GM21619 (cell line): ENCODE measurements around the gene NNAT.

ENCODE experiments used
- ATAC-seq: cut with Tn5 transposase; IDR thresholded peaks from one replicate; pipeline ENCODE4 v1.9.1; 2021; ENCODE audit not compliant: unreplicated experiment

Gene NNAT

DNA sequence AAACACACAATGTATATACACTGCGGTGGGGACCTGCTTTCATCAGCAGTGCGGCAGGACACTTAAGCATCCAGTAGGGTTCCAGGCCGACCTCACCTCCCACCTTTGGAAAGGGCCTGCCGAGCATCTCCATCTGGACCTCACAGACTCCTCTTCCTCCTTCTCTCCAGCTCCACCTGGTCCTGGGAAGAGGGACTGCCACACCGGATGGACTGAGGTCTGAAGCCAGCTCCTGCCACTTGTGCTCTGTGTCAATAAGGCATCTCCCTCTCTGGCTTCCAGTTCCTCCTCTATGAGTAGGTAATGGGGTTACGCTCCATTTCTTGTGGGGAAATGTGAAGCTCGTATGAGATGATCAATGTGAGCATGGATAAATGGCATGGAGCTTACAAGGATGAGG, 19.1 kb upstream of the NNAT start:
- ATAC-seq = no peak

DNA sequence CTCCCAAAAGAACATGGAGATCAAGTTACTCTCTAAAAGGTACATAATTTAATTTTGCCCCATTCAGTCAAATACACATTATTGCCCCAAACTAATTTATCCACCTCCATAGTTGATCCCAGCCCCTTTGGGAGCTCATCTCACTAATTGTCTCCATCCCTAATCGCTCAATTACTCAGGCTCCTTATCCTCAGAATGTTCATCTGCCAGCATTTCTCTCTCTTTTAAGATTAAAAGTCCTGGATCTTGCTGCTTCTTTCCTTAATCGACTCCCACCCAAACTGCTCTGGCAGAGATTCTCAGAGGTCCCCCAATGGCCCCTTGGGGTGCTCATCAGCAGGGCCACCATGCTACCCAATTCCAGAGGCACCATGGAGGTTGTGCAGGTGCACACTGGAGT, 18.4 kb upstream of the NNAT start:
- no peak for ATAC-seq

DNA sequence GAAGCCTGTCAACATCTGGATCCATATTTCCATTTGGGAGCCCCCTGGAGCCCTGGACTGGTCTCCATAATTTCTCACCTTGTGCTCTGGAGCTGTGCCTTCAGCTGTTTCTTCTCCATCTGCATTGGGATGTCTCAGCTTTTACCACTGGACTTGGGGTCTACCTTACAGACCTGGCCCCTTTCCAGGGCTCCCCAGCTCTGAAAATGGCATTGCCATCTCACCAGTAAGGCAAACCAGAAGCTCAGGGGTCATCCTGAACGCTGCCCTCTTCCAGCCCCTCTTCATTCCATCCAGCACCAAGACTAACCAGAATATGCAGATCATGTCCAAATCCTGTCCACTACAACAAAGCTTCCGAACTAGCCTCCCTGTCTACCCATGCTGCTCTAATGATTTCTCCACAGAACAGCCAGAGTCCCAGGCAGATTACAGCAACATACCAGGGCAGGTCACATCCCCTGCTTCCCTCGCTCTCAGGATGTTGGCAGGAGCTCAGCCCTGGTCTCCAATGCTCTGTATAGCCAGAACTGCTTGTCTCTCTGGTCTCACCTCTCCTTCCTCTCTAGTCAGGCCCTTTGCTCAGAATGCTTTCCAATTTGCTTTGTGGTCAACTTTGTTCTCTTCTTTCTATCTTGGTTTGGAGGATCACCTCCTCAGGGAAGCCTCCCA, 17.7 kb upstream of the NNAT start:
- ATAC-seq = no peak

DNA sequence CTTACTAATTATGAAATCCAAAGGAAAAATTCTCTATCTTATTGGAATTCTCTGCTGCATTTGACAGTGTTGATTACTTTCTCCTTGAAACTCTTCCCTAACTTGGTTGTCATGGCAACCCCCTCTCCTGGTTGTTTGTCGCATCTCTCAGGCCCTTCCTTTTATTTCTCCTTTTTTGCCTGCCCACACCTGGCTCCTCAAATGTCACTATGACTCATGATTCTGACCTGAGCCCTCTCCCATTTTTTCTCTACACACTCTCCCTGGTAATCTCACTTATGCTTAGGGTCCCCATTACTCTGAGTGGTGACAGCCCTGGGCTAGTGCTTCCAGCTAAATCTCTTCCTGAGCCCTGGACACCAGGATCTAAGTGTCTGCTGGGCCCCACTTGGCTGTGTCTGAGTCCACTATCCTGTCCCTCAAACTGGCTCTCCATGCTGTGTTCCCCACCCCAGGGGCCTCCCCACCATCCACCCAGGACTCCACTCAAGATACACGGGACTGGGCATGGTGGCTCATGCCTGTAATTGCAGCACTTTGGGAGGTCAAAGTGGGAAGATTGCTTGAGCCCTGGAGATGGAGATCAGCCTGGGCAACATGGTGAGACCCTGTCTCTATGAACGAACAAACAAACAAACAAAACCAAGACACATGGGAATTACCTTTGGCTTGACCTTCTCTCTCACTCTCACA, 16.5 kb upstream of the NNAT start:
- no peak for ATAC-seq

DNA sequence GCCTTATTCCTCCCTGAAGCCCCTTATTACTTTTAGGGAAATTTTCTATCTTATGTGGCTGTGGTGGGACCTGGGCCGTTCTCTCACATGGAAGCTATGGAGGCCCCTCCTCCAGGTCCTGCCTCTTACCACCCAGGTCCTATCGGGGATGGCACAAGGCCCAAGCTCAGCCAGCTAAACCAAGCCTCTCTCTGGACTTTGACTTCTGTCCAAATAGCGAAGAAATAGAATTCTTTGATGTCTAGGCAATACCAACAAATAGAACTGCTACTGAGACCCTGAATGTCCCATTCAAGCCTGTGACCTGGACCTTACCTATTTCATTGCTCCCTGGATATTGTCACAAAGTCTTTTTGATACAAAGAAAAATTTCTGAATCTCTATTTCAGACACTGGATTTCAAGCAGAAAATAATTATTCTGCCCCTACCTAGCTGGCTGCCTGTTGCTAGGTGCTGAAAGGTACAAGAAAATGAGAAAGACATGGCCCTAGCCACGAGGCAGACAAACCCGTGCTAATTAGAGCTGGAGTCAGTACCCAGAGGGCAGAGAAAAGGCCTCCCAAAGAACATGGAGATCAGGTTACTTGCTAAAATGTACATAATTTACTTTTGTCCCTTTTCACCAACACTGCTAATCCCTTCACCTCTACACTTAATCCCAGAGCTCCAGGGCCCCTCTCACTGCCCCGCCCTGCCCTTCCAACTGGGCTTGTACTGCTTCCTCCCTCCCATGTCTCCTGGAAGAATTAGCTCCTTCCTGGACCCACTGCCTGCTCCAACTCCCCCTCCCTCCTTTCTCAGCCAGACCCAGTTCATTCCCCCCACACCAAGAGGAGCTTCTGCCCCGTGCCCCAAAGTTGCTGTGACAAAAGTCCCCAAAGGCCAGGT, 15.5 kb upstream of the NNAT start:
- no peak for ATAC-seq

GRCh38 chr20:37506152-37506725, 14.8 kb upstream of the NNAT start:
- ATAC-seq = no peak

DNA sequence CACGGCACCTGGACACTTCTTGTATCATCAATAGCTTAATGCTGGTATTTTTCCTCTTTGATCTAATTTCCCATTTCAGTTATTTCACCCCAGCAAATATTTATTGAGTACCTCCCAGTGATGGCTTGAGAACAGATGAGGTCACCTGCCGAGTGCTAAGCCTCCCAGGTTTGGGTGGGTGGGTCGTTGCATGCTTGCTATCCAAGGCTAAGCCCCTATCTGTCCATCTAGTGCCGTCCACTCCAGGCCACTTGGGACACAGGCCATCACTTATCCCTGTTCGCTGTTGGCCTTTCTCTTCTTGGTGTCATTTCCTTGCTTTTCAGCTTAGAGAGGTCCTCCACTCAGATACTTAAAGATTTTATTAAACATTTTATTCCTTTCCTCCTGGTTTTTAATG, 10.8 kb upstream of the NNAT start:
- no peak for ATAC-seq

DNA sequence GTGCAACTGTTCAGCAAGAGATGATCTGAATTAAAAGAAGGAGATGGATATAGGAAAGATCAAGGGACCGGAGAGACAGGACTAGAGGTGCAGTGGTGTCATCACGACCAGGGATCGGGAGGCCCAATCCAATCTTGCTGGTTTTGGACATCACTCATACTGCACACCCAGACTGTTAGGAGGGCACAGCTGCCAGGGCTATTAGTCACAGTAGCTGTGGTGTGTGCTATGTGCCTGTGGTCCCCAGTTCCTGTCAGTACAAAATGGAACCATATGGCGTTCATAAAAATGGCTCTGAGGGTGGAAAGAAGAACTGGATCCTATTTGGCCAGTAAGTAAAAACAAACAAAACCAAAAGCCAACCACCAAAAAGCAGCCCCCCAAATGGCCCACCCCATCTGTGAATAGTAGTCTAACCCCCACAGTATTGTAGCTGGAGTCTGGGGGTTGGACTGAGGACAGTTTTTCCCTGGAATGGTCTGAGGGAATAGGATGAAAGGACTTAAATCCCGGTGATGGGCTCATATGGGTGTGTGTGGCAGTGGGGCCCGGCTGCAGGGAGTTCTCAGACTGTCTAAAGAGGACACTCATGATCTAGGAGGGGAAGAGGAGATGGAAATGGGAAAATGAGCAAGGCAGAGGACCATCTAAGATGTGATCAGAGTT, 9.3 kb upstream of the NNAT start:
- no peak for ATAC-seq

GRCh38 chr20:37513779-37514359, 7.2 kb upstream of the NNAT start:
- no peak for ATAC-seq

GRCh38 chr20:37515876-37516275, 5.2 kb upstream of the NNAT start:
- no peak for ATAC-seq

DNA sequence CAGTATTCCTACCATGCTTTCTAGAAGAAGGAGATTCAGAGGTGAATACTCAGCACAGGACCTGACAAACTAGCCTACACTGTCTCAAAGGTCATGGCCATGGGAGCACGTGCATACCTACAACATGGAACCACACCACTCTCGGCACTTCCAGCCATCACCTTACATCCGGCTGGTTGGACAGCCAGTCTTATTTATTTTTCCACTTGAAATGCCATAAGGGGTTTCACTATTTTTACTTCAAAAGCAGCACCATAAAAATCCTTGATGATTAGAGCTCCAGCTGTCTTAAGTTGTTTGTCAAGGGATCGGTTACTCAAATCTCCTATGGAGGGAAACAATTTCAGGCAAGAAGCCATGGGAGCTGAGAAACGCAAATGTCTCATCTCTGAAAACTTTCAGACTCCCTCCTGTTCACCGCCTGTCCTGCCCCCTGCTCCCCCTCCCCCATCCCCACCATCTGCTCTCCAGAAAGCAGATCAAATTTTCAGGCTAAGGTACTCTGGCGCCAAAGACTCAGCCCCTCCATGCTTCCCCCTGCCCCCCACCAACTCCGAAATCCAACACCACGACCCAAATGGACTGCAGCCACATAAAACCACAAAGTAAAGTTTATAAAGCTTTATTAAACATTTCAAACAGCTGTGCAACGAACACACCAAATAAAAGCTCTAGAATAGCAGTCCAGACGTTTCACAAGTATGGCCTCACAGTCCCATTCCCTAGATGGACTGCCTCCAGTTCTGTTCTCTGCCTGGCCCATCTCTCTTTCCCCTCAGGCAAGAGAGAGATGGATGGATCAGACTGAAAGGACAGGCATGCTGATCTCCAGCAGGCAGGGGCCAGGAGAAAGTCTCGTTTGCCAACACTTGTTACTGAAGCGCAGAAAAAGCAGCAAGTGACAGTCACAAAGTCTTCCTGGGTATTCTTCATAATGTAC, 4.0 kb upstream of the NNAT start:
- no peak for ATAC-seq

- no peak for ATAC-seq
Measured at GRCh38 chr20:37518059-37518458, 3.0 kb upstream of the NNAT start.

DNA sequence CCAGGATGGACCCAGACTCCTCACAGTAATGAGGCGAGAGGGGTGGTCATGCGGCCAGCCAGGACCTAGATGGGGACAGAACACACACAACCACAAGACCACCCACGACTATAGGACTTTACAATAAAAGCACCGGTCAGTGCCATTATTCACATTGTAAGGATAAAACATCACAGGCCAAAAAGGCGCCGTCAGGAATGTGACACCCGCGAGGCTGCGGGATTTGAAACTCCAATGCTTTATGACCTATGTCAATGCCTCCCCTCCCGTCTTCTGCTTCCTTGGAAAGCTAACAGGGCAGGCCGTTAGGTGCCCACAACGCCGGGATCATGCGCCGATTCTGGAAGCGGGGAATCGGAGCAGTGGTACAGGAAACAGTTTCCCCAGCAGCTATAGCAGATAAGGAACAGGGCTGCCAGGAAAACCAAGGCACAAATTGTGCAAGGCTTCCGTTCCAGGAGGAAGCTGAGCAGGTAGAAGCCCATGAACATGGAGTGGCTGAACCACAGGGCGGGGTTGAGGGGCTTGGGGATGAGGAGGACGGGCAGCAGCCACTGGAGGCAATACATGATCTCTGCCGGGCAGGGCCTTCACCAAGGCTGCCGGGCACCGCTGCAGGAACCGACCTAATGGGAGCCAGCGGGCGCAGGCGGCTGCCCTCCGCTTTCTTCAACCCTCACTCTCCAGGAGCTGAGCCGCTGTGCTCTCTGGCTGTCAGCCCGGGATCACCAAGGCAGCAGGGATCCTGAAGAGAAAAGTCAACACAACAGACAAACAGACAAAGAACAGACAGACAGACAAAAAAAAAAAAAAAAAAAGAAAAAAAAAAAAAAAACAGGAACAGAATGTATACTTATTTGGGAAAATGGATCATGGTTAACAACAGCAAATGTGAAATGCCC, 2.2 kb upstream of the NNAT start:
- ATAC-seq = no peak

DNA sequence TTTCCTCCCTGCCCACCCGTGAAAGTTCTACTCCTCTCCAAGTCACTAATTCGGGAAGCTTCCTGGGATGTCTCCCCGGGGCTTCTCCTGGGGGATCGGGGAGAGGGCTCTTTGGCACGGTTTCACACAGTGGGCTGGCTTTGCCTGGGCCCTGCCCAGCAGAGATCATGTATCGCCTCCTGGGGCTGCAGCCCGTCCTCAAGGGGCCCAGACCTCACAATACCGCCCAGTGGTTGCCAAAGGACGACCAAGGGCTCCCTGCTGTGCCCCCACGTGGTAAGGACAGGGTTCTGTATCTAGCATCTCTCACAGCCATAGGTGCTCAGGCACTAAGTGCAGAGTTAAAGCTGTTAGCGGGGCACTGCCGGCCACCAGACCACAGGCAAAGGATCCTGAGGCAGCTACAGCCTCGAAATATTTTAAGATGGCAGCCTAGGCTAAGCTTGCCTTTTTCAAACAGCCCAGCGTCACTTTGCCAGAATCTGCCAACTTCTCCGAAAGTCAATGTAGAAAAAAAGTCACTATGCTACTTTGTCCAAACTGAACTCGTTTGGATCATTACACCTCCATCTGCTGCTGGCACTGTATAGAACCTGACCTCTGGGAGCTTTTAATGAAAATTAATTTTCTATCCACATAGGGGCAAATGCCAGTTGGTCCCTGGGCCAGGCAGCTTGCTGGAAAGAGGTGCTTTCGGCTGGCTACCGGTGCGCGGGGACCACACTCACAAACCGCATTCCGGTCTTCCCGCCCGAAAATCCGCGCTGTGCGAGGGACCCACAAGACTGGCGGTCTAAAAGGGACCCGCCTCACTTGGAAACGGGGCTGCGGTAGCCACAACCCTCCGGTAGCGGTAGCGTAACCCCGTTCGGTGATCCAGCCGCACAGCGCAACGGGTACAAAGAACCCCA, 1.3 kb upstream of the NNAT start:
- ATAC-seq = no peak

DNA sequence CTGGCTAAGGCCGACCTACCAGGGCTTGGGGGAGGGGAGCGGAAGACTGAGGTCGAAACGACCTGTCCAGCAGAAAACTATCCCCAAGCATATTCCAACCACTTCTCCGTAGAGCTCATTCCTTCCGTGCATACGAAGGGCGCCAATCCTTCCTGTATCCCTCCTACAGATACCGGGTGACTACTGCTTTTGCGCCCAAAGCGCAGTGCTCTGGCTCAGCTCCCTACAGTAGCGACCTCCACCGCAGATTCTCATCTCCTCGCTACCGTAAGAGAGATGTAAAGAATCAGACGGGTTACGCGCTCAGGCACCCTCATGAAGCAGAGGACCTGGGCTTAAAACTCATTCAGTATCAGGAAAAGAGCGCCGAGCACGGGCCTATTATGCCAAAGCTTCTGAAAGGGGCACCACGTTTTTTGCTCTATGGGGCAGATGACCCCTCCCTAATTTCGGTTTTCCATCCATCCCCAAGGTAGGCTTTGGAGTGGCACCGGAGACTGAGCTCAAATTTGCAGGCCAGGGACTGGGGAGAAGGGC, 563 bp upstream of the NNAT start:
- ATAC-seq = no peak

- ATAC-seq = no peak
Measured at GRCh38 chr20:37522260-37523011, 1.4 kb downstream of the NNAT start.

DNA sequence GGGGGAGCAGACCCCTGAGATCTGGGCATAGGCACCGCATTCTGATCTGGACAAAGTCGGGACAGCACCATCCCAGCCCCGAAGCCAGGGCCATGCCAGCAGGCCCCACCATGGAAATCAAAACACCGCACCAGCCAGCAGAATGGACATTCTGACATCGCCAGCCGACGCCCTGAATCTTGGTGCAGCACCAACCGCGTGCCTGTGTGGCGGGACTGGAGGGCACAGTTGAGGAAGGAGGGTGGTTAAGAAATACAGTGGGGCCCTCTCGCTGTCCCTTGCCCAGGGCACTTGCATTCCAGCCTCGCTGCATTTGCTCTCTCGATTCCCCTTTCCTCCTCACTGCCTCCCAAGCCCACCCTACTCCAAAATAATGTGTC, 2.0 kb downstream of the NNAT start:
- no peak for ATAC-seq
